Measurements from ENCODE around the gene PLXNA4. TPM values are rescaled to one million over a fixed set of nuclear protein-coding genes. Genes with fewer than 3 reads are reported as not detected.

Gene PLXNA4
- total and polyA plus RNA-seq, 2 donors from 2014 or later = 0.17 to 3.5 TPM

DNA sequence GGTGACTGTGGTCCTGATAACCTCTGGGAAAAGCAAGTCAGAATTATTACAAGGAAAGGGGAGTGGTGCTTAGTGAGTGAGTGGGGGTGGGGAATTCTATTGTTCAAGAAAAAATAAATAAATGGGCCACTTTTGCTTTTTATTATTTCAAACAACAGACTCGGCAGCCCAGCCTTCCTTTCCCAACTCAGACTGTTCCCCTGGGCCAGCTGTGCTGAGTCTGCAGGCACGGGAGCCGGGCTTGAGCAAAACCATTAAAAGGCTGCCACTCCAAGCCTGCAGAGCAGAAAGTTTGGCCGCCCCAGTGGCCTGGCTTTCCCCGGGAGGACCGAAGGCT lies 90.0 kb downstream of the PLXNA4 start:
- peaks cover 0 to 7% (median 0%) of the 10 kb centered on the region in 3 donors for H3K4me1 ChIP-seq (ENCODE audit: control insufficient read depth in 2 of 3, insufficient read depth in 2 of 3, low read depth in 1 of 3, low read length in 3 of 3)
- H3K36me3 ChIP-seq (ENCODE audit: control insufficient read depth in 2 of 3, insufficient read depth in 3 of 3, low read length in 3 of 3) = no peaks in the 10 kb centered on the region
- no peak overlapping the region for H3K27ac ChIP-seq (ENCODE audit: low read depth in 2 of 2, low read length in 2 of 2)
- no peaks in the 10 kb centered on the region for H3K27me3 ChIP-seq (ENCODE audit: control insufficient read depth, insufficient read depth, low read length)
- DNase-seq (peak; percentile 46 to 82 (median 59)), FAIRE-seq (no peak)
- intact Hi-C loops (cut with DNase I) = no loop called here
- H3K4me3 ChIP-seq (ENCODE audit: low read length in 3 of 3) = no peak overlapping the region
- H3K9me3 ChIP-seq (ENCODE audit: control insufficient read depth in 2 of 3, insufficient read depth in 1 of 3, low read length in 3 of 3) = no peaks in the 10 kb centered on the region
- H3K9ac ChIP-seq (ENCODE audit: low read length in 3 of 3) = no peak overlapping the region
- TF ChIP-seq CTCF (IDR thresholded peaks at IDR 0.05; ENCODE audit: borderline replicate concordance, extremely low read depth, insufficient read depth) = no peak

GRCh38 chr7:132485600-132486273 lies 90.5 kb downstream of the PLXNA4 start:
- H3K27ac ChIP-seq (ENCODE audit: low read depth in 2 of 2, low read length in 2 of 2) = no peak overlapping the region

DNA sequence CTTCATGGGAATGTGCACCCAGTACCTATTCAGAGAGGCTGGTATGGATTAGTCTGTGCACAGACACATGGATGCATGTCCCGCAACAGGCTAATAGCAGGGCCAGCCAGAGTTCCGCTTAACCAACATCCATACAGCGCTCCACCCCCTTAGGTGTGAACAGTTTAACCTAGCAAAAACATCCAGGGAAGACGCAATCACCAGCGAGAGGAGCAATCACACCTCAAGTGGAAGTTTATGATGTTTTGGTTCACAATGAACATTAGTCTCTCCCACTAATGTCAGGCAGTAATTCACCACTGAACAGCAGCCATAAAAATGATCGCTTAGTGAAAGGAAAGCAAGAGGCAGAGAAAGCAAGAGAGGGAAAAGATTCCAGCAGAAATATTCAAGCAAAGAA lies 91.1 kb downstream of the PLXNA4 start:
- peak in 3 of 5 donors; percentile 66 to 90 (median 88) for DNase-seq
- TF ChIP-seq CTCF (IDR thresholded peaks at IDR 0.05; ENCODE audit: borderline replicate concordance, extremely low read depth, insufficient read depth) = no peak
- no peak for FAIRE-seq
- Histone ChIP-seq H3K4me3 (ENCODE audit: low read length in 3 of 3) (no peak overlapping the region), H3K27me3 (ENCODE audit: control insufficient read depth, insufficient read depth, low read length) (no peaks in the 10 kb centered on the region), H3K4me1 (ENCODE audit: control insufficient read depth in 2 of 3, insufficient read depth in 2 of 3, low read depth in 1 of 3, low read length in 3 of 3) (peaks cover 0 to 7% (median 0%) of the 10 kb centered on the region in 3 donors), H3K9ac (ENCODE audit: low read length in 3 of 3) (no peak overlapping the region), H3K36me3 (ENCODE audit: control insufficient read depth in 2 of 3, insufficient read depth in 3 of 3, low read length in 3 of 3) (no peaks in the 10 kb centered on the region), H3K9me3 (ENCODE audit: control insufficient read depth in 2 of 3, insufficient read depth in 1 of 3, low read length in 3 of 3) (no peaks in the 10 kb centered on the region), H3K27ac (ENCODE audit: low read depth in 2 of 2, low read length in 2 of 2) (no peak overlapping the region)
- intact Hi-C loops (cut with DNase I) = no loop called here

More at GRCh38 chr7:132485600-132486273, 90.5 kb downstream of the PLXNA4 start:
- intact Hi-C loops (cut with DNase I) = no loop called here
- DNase-seq (no peak), FAIRE-seq (no peak)
- Histone ChIP-seq H3K9ac (ENCODE audit: low read length in 3 of 3) (no peak overlapping the region), H3K27me3 (ENCODE audit: control insufficient read depth, insufficient read depth, low read length) (no peaks in the 10 kb centered on the region), H3K4me3 (ENCODE audit: low read length in 3 of 3) (no peak overlapping the region), H3K4me1 (ENCODE audit: control insufficient read depth in 2 of 3, insufficient read depth in 2 of 3, low read depth in 1 of 3, low read length in 3 of 3) (peaks cover 0 to 7% (median 0%) of the 10 kb centered on the region in 3 donors), H3K36me3 (ENCODE audit: control insufficient read depth in 2 of 3, insufficient read depth in 3 of 3, low read length in 3 of 3) (no peaks in the 10 kb centered on the region), H3K9me3 (ENCODE audit: control insufficient read depth in 2 of 3, insufficient read depth in 1 of 3, low read length in 3 of 3) (no peaks in the 10 kb centered on the region)
- no peak for TF ChIP-seq CTCF (IDR thresholded peaks at IDR 0.05; ENCODE audit: borderline replicate concordance, extremely low read depth, insufficient read depth)

GRCh38 chr7:132482866-132483265 lies 93.4 kb downstream of the PLXNA4 start:
- DNase-seq (no peak), FAIRE-seq (no peak)
- H3K4me1 ChIP-seq (ENCODE audit: control insufficient read depth in 2 of 3, insufficient read depth in 2 of 3, low read depth in 1 of 3, low read length in 3 of 3) = peaks cover 0 to 7% (median 0%) of the 10 kb centered on the region in 3 donors
- no peaks in the 10 kb centered on the region for H3K36me3 ChIP-seq (ENCODE audit: control insufficient read depth in 2 of 3, insufficient read depth in 3 of 3, low read length in 3 of 3)
- no peak overlapping the region for H3K27ac ChIP-seq (ENCODE audit: low read depth in 2 of 2, low read length in 2 of 2)
- no peaks in the 10 kb centered on the region for H3K27me3 ChIP-seq (ENCODE audit: control insufficient read depth, insufficient read depth, low read length)
- no peak overlapping the region for H3K9ac ChIP-seq (ENCODE audit: low read length in 3 of 3)
- intact Hi-C loops (cut with DNase I) = no loop called here
- H3K9me3 ChIP-seq (ENCODE audit: control insufficient read depth in 2 of 3, insufficient read depth in 1 of 3, low read length in 3 of 3) = no peaks in the 10 kb centered on the region
- TF ChIP-seq CTCF (IDR thresholded peaks at IDR 0.05; ENCODE audit: borderline replicate concordance, extremely low read depth, insufficient read depth) = no peak
- H3K4me3 ChIP-seq (ENCODE audit: low read length in 3 of 3) = no peak overlapping the region
